ENCODE measurements around the gene TSPAN4. TPM values are rescaled to one million over a fixed set of nuclear protein-coding genes. Genes with fewer than 3 reads are reported as not detected.

Gene TSPAN4
- total and polyA plus RNA-seq, 2 donors (not counting 1 experiment from before 2014, with no cell fraction given): 2.9 to 7.4 TPM

- Histone ChIP-seq H3K9ac (ENCODE audit: low read length) (peak overlapping the region; percentile 81), H3K36me3 (replicated peaks in 1 of 2; ENCODE audit: control extremely low read depth in 1 of 2, control insufficient read depth in 1 of 2, extremely low read depth in 1 of 2, insufficient read depth in 2 of 2, low read length in 1 of 2) (no peaks in the 10 kb centered on the region), H4K20me1 (ENCODE audit: control insufficient read depth, insufficient read depth, low read length, poor library complexity, severe bottlenecking) (peaks cover 10% of the 10 kb centered on the region), H3K27ac (ENCODE audit: low read length in 2 of 2) (peak overlapping the region in 1 of 2 donors; percentile 74), H3K9me3 (ENCODE audit: control extremely low read depth in 1 of 3, control insufficient read depth in 2 of 3, insufficient read depth in 1 of 3, low read length in 2 of 3) (no peaks in the 10 kb centered on the region), H2AFZ (ENCODE audit: insufficient read depth, low read depth, low read length, poor library complexity, severe bottlenecking) (peak overlapping the region; percentile 96), H3K4me2 (replicated peaks; ENCODE audit: low read depth, low read length, poor library complexity, severe bottlenecking) (peak overlapping the region; percentile 90), H3K4me3 (ENCODE audit: control extremely low read depth in 1 of 5, extremely low read depth in 1 of 5, insufficient read depth in 1 of 5, low read depth in 2 of 5, low read length in 4 of 5) (peak overlapping the region in 4 of 5 experiments; percentile 59 to 83 (median 79)), H3K4me1 (ENCODE audit: control insufficient read depth in 2 of 2, insufficient read depth in 2 of 2, low read length in 2 of 2) (peaks cover 3 to 23% of the 10 kb centered on the region in 2 donors), H3K27me3 (replicated peaks in 1 of 4; ENCODE audit: control extremely low read depth in 1 of 4, control insufficient read depth in 3 of 4, insufficient read depth in 4 of 4, low read length in 3 of 4) (no peaks in the 10 kb centered on the region), H3K79me2 (ENCODE audit: control insufficient read depth, insufficient read depth, low read length) (peaks cover 25% of the 10 kb centered on the region)
- ATAC-seq (ENCODE audit: low read depth) (peak; percentile 23), DNase-seq (no peak)
- Mint-ChIP-seq H3K27me3 (no peaks in the 10 kb centered on the region), H3K4me3 (peak overlapping the region; percentile 92), H3K27ac (peak overlapping the region; percentile 91), H3K4me1 (peaks cover 25% of the 10 kb centered on the region), H3K9me3 (ENCODE audit: insufficient read depth) (no peaks in the 10 kb centered on the region)
- intact Hi-C loops (cut with micrococcal nuclease): loop anchor here (2.0 kb wide), 1 partner anchor 68 kb away; the partner anchor contains the start of genes POLR2L and TSPAN4
- no peak for TF ChIP-seq EZH2 (IDR thresholded peaks at IDR 0.05; ENCODE audit: borderline replicate concordance, insufficient read depth, low read depth, low read length, poor library complexity, severe bottlenecking)
- TF ChIP-seq CTCF (IDR thresholded peaks at IDR 0.05): no peak
- WGBS (ENCODE audit: insufficient coverage): 6% methylated on average over 68 of the region's 68 CpGs
- POLR2A ChIA-PET: interaction anchor here (2.7 kb wide), 1 partner anchor 14 kb away, joined by 15 read pairs; the partner anchor contains the start of gene AP2A2
- CTCF ChIA-PET: interaction anchor here (0.8 kb wide), 1 partner anchor 14 kb away, joined by 4 read pairs; the partner anchor contains the start of gene AP2A2
Observed at GRCh38 chr11:911031-911889, 68.6 kb downstream of the TSPAN4 start.

GRCh38 chr11:911890-912219 is 69.2 kb downstream of the TSPAN4 start:
- 97% methylated on average over 7 of the region's 11 CpGs for WGBS (ENCODE audit: insufficient coverage)

More at GRCh38 chr11:911890-912219, 69.2 kb downstream of the TSPAN4 start:
- H3K4me3 ChIP-seq (ENCODE audit: control extremely low read depth in 1 of 5, extremely low read depth in 1 of 5, insufficient read depth in 1 of 5, low read depth in 2 of 5, low read length in 4 of 5): peak overlapping the region in 3 of 5 experiments; percentile 75 to 83 (median 83)
- H3K27ac ChIP-seq (ENCODE audit: low read length in 2 of 2): no peak overlapping the region
- ATAC-seq (ENCODE audit: low read depth) (no peak), DNase-seq (no peak)
- TF ChIP-seq CTCF (IDR thresholded peaks at IDR 0.05): no peak
- TF ChIP-seq EZH2 (IDR thresholded peaks at IDR 0.05; ENCODE audit: borderline replicate concordance, insufficient read depth, low read depth, low read length, poor library complexity, severe bottlenecking): no peak
- no peaks in the 10 kb centered on the region for H3K27me3 Mint-ChIP-seq
- ChIA-PET CTCF (no interaction called here), POLR2A (interaction anchor here (2.7 kb wide), 1 partner anchor 13 kb away, joined by 15 read pairs; the partner anchor contains the start of gene AP2A2)
- H3K27ac Mint-ChIP-seq: peak overlapping the region; percentile 91
- peak overlapping the region; percentile 92 for H3K4me3 Mint-ChIP-seq
- H3K79me2 ChIP-seq (ENCODE audit: control insufficient read depth, insufficient read depth, low read length): peaks cover 22% of the 10 kb centered on the region
- H3K4me2 ChIP-seq (replicated peaks; ENCODE audit: low read depth, low read length, poor library complexity, severe bottlenecking): peak overlapping the region; percentile 90
- peaks cover 3 to 23% of the 10 kb centered on the region in 2 donors for H3K4me1 ChIP-seq (ENCODE audit: control insufficient read depth in 2 of 2, insufficient read depth in 2 of 2, low read length in 2 of 2)
- no peaks in the 10 kb centered on the region for H3K9me3 ChIP-seq (ENCODE audit: control extremely low read depth in 1 of 3, control insufficient read depth in 2 of 3, insufficient read depth in 1 of 3, low read length in 2 of 3)
- intact Hi-C loops (cut with micrococcal nuclease): loop anchor here (2.0 kb wide), 1 partner anchor 69 kb away; the partner anchor contains the start of genes POLR2L and TSPAN4
- H3K36me3 ChIP-seq (replicated peaks in 1 of 2; ENCODE audit: control extremely low read depth in 1 of 2, control insufficient read depth in 1 of 2, extremely low read depth in 1 of 2, insufficient read depth in 2 of 2, low read length in 1 of 2): no peaks in the 10 kb centered on the region
- no peak overlapping the region for H3K9ac ChIP-seq (ENCODE audit: low read length)
- peak overlapping the region; percentile 96 for H2AFZ ChIP-seq (ENCODE audit: insufficient read depth, low read depth, low read length, poor library complexity, severe bottlenecking)
- peaks cover 10% of the 10 kb centered on the region for H4K20me1 ChIP-seq (ENCODE audit: control insufficient read depth, insufficient read depth, low read length, poor library complexity, severe bottlenecking)
- H3K9me3 Mint-ChIP-seq (ENCODE audit: insufficient read depth): no peaks in the 10 kb centered on the region
- H3K27me3 ChIP-seq (replicated peaks in 1 of 4; ENCODE audit: control extremely low read depth in 1 of 4, control insufficient read depth in 3 of 4, insufficient read depth in 4 of 4, low read length in 3 of 4): no peaks in the 10 kb centered on the region
- H3K4me1 Mint-ChIP-seq: peaks cover 25% of the 10 kb centered on the region
